Activated naive CD4-positive, alpha-beta T cell (primary cell): ENCODE measurements around the gene OR2A25.
"Not testable (repeated sequence)": the region's sequence is repeated elsewhere in the genome, so short reads cannot be mapped to it uniquely, and the experiment has no call there.

ENCODE experiments used
- DNase-seq, 4 experiments: peaks; one replicate each; lab custom pipeline; 2025; lab: John Stamatoyannopoulos, UW

OR2A25 gene, protein sequence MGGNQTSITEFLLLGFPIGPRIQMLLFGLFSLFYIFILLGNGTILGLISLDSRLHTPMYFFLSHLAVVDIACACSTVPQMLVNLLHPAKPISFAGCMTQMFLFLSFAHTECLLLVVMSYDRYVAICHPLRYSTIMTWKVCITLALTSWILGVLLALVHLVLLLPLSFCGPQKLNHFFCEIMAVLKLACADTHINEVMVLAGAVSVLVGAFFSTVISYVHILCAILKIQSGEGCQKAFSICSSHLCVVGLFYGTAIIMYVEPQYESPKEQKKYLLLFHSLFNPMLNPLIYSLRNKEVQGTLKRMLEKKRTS

DNA sequence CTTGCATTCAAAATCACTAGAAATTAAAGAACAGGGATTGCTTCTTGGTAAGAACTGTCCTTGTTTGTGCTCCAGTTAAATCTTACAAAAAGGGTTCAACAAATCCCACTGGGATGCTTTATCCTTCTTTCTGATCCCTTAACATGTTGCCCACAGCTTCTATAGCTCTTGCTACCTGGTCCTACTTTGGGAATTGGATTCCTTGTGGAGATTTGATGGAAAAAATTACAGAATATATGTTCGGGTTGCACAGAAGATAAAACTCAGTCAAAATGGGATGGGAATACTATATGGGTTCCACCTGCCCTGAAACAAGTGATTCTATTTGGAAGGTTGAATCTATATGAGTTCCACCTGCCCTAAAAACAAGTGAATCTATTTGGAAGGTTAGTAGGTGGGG is at the start of gene OR2A25:
TSS of gene OR2A25 (plus strand) at position 301 of the 400 bp plus-strand sequence. CDS start 4,409 bp downstream, outside the sequence.
- DNase-seq = no peak

DNA sequence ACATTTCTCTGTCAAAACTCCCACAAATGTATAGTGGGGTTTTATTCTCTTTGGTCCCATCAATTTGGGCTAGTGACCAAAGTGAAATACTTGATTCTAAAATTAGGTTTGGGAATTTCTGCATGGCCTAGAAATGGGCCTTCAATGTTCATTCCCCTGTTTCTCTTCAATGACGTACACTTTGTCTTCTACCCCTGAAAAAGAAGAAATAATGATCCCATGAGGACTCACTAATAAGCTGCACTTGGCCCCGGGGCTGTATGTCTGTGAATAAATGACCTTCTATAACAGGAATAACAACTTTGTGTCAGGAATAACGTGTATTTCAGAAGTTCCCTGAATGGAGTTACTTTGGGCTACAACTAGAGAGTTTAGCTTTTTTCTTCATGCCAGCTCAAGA is 49.3 kb upstream of the OR2A25 start:
- DNase-seq = no peak

DNA sequence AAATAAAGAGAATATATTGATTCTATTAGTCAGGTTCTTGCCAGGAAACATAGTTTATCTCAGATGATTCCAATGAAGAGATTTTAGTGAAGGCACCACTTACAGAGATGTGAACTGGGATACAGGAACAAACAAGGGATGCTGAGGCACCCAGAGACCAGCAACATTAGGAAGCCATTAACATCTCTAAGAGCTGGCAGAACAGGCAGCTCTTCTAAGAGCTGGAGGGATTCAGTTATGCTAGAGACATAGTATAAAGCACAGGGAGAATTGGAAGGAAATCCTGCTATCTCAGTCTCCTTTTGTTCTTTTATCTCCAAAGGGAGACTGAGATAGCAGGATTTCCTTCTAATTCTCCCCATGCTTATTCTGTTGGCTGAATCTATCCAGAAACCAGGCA is 47.4 kb upstream of the OR2A25 start:
- DNase-seq = no peak

DNA sequence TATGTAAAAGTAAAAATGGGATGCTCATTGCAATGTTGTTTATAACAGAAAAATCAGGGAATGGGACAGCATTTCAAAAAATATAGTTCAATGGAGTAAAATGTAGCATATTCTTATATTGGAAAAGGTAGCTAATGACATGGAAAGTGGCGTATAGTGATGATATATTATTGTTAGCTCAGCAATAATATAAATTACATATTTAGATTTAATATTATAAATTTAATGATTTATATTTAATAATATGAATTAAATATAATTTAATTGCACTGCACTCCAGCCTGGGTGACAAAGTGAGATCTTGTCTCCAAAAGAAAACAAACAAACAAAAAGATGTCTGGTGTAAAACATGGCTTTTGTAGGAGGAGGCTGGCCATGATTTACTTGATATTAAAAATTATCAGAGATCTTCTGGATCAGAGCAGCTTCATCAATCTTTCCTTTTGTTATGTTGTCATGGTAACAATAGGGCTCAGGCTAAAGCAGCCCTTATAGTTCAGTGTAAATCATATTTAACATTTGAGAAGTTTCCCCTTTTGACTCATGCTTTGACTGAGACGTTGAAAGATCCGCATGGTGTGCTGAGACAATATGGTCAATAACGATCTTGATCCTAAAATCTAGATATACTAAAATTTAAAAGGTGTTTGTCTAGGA is 46.3 kb upstream of the OR2A25 start:
- DNase-seq = no peak

DNA sequence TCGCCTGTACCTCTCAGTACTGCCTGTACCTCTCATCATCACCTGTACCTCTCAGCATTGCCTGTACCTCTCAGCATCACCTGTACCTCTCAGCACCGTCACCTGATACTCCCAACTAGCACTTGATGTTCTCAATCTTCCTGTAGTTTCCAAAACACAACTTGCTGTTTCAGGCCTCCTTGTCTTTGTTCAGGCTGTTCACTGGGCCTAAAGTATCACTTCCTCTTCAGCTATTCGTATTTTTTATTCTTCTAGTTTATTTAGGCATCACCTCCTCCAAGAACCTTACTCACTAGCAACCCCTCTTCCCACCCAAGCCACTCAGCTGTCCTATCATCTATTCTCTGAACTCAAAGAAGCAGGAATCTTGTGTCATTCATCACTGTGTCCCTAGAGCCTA is 45.4 kb upstream of the OR2A25 start:
- no peak for DNase-seq

DNA sequence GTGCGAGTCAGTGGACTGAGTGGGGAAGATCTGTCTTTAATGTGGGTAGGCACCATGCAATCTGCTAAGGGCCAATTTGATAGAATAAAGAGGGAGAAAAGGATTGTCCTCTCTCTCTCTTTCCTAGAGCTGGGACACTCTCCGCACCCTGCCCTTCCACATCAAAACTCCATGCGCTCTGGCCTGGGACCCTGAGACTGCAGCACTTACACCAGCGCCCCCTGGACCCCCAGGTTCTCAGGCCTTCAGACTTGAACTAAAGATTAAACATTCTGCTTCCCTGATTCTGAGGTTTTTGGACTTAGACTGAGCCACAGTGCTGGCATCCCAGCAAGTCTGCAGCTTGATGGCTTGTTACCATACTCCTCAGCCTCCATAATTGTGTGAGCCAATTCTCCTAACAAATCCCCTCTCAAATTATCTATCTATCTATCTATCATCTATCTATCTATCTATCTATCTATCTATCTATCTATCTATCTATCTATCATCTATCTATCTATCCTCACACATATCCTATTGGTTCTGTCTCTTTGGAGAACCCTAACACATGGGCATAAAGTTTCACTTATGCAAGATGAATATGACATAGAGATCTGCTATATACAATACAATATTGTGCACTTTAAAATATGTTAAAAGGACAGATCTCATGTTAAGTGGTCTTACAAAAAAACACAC is 43.3 kb upstream of the OR2A25 start:
- no peak for DNase-seq

DNA sequence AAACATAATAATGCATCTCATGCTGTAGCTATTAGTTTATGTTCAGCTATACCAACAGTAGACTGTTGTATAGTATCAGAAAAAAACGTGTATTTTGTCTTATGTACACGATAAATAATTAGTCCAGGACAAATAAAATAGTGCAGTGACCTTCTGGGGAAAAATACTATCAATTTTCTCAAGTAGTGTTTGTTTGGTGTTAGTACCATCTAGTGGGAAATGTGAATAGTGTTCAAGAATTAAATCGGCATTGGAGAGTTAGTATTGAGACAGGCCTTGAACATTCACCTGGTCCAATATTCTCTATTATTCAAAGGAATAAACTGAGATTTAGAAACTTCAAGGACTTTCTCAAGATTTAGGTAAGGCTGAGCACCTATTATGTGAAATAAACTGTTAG is 42.5 kb upstream of the OR2A25 start:
- DNase-seq = no peak

DNA sequence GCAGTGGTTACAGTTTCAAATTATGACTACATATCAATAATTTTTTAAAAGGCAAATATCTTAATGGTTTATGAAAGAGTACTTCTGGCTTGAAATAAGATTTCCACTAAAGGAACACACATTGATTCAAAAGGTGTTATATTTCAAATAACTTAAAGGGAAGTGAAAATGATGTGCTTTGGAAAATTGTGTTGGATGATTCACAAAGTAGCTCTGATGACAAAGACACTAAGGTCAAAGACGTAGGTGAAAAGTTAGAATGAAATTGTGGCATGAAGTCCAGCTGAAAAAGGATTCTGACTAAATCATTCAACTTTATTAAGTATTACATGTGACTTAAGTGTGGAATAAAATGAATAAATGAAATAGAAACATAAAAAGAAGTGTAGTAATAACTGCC is 41.6 kb upstream of the OR2A25 start:
- no peak for DNase-seq

DNA sequence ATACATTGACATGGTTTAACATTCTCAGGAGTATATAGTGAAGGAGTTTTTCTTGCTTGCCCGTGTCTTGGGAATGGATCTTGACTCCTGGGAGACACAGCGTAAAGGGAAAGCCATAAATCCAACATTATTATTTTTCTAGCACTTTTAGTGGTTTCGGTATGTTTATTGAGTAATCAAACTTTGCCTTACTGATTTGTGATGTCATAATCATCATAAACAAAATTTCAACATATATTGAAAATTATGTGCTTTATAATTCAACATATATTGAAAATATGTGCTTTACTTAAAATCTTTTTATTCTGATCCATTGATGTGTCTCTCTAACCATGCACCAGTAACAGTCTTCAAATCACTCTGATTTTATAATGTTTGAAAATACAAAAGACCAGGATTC is 41.1 kb upstream of the OR2A25 start:
- no peak for DNase-seq

DNA sequence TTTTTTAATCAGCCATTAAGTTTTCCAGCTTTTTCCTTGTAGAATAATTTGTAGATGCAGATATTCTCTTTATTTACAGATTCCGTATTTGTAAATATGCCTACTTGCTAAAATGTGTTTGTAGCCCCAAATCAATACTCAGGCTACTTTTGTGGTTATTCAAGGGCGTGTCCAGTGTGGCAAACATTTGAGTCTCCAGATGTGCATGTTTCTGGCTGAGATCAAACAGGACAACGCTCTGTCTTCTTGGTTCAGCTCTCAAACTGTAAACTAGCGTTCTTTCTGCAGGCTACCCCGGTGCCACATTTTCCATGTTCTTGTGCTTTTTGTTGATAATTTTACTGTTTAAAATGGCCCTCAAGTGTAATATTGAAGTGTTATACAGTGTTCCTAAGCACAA is 37.1 kb upstream of the OR2A25 start:
- DNase-seq = no peak

DNA sequence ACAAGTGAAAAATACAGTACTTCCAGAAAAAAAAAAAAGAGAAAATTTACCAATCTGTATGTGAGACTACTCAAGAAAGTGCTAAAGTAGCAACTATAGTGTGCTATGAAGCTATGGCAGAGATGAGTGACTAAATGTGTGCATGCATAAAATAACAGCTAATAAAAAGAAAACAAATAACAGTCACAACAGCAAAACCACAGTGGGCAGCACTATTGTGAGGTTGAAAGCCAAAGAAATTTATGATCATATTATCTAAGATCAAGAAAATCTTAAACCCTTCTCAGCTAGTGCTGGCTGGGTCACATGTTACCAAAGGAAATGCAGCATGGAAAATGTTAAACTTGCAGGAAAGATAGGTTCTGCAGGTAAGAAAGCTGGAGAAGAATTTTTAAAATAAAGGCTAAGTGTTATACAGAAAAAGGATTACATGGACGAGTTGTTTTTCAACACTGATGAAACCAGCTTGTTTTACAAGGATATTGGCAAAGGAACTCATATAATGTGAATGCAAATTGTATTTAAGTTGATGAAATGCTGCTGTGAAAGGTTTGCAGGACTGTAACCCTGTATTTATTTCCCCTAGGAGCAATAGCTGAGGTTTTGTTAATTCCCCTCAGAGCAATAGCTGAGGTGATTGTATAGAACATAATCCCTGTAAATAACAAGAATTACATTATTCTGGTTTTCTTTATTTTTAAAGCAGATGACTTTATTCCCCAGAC is 36.5 kb upstream of the OR2A25 start:
- no peak for DNase-seq

DNA sequence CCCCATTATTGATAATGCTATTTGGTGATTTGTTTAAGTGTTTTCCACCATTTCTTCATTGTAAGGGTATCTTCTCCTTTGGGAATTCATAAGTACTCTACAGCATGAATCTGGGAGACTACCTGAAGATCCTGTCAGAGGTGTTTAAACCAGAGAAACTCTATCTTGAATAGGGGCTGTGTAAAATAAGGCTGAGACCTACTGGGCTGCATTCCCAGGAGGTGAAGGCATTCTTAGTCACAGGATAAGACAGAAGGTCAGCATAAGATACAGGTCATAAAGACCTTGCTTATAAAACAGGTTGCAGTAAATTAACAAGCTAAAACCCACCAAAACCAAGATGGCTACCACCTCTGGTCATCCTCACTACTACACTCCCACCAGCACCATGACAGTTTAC is 34.2 kb upstream of the OR2A25 start:
- DNase-seq = no peak

DNA sequence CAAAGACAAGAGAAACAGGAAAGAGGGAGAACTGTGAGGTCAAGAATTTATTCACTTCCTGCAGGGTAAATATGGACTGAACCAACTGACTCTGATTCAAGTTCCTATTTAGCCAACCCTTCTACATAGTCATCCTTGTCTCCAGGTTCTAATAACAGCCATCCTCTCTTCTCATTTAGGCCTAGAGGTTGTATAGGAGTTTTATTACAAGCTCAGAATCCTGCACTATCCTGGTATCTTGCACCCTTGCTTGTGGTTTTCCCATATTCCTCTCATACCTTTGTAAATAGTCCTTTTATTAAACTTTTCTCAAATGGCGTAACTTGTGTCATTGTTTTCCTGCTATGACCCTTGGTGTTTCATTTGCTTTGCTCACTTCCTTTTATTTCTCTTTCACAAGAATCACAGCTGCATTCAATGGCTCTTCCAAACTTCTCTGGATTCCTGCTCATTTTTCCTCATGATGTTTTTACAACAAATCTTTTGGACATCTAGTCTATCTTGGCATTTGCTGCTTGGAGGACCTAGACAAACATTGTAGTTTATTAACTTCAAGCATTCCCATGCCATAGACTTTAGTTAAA is 33.2 kb upstream of the OR2A25 start:
- no peak for DNase-seq

DNA sequence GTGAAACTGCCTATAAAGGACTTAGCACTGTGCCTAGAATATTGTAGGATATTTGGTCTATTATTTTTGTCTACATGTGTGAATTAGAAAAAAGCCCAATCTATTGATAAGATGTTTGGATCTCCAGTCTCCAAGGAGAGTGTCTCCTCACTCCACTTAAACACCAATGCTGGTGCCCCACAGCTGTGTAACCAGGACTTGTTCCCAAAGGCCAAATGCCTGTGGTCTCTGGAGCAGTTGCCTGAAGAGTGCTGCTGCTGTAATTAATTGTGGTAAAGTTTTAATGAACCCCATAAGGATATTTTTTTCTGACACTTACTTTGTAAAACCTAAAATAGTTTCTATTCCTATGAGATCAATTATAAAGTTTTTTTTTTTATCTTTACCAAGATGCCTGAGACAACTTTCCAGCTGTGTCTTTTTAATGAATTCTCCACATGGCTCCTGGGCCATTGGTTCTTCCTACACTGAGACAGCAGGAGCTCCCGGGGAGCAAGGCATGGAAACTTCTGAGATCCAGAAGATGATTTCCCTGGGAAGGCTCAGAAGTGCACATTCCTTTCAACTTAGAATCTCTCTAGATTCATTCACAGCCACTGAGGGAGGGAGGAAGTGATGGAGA is 32.1 kb upstream of the OR2A25 start:
- no peak for DNase-seq

DNA sequence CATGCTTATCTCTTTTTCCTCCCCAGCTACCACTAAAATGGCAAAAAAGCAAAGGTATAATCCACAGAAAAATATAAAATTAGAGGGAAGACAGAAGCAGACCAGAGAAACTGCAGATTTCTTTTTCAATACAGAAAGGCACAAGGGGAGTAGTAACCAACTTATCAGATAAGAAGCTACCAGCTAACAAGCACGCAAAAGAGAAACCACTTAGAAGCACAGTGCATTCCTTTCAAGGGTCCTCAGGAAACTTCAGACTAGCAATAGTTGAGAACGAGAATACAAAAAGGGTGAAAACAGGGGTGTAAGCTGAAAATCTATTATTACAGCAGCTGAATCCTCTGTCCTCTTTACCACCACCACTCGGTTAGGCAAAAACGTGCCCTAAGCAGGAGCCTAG is 30.7 kb upstream of the OR2A25 start:
- no peak for DNase-seq

DNA sequence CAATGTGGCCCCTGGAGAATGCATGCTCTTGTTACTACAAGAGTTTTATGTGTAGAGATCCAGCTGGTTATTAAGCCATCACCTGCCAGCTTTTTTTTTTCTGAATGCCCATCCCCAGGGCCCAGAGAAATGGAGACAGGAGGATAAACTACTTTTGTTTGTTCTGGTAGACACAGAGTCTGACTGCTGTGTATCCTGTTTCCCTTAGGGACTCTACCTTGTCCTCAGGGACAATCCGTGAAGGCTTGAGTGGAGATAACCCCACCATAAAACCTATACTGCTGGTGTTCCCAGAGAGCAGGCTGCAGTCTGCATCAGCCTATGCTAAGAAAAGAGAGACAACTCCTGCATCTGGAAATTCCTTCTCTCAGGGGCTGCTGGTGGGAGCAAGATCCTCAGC is 21.0 kb upstream of the OR2A25 start, which contains the start of gene OR2A5:
TSS of gene OR2A5 (plus strand) at position 301 of the 400 bp plus-strand sequence. CDS start 1,454 bp downstream, outside the sequence.
- DNase-seq = no peak

DNA sequence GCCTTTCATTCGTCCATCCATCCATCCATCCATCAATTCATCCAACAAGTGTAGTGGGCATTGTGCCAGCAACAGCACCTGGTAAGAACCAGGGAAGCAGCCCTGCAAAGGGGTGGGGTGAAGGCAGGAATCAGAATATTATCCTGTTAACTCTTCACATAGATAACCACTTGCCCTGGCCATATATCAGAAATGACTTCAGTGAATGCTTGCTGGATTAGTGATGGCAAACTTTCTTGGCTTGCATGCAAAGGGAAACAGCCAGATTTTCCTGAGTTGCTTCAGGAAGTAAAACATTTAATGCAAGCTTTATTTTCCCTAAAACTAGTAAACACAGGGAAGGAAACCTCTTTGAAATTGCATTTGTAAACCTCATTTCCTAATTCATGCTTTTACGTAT is 20.1 kb upstream of the OR2A25 start:
- no peak for DNase-seq

DNA sequence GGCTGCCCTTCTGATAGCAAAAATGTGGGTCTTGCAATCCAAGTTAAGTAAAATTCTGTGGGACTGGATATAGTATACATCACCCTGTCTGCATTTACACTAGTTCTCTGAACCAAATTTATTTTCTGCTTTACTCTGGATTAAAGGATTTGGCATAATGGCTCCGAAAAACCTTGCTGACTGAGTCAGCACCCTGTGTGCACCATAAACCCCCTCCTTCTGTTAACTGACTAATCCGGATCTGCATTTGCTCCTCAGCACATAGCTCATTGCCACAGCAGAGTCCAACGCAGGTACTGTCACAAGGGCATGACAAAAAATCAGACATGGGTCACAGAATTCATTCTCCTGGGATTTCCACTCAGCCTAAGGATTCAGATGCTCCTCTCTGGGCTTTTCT is 19.5 kb upstream of the OR2A25 start:
- no peak for DNase-seq

DNA sequence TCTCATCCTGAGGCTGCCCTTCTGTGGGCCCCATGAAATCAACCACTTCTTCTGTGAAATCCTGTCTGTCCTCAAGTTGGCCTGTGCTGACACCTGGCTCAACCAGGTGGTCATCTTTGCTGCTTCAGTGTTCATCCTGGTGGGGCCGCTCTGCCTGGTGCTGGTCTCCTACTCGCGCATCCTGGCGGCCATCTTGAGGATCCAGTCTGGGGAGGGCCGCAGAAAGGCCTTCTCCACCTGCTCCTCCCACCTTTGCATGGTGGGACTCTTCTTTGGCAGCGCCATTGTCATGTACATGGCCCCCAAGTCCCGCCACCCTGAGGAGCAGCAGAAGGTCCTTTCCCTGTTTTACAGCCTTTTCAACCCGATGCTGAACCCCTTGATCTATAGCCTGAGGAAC is 18.7 kb upstream of the OR2A25 start:
- not testable (repeated sequence) for DNase-seq

DNA sequence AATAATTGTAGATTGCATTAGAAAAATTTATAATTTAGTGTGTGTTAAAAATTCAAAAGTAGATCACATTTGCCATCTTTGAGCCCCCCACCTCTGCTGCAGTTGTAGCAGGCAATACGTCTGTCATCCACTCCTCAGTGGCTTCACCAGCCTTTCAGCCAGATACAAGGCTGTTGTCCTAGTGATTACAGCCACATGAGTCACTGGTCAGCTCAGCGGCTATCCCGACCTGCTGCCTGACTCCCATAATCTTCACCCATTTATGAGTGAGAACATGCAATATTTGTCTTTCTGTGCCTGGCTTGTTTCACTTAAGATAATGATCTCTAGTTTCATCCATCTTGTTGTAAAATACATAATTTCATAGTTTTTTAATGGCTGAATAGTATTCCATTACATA is 11.7 kb upstream of the OR2A25 start:
- DNase-seq = no peak

DNA sequence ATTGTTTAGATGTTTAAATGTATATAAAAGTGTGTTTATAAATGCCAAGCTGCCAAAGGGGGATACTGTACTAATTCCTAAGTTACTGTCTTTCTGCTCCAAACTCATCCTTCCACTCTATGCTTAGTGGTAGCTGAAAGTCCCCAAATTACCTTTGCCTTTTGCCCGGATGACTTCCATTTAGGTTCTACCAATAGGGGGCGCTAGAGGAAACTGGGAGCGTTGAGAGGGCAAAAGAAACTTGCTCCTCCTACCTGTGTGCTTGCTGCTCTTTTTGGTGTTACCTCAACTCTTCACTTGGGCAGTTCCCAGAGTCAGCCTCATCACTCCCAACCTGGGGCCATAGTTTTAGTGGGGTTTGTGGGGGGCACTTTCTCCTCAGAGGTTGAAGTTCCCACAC is 5.9 kb upstream of the OR2A25 start:
- DNase-seq = no peak

DNA sequence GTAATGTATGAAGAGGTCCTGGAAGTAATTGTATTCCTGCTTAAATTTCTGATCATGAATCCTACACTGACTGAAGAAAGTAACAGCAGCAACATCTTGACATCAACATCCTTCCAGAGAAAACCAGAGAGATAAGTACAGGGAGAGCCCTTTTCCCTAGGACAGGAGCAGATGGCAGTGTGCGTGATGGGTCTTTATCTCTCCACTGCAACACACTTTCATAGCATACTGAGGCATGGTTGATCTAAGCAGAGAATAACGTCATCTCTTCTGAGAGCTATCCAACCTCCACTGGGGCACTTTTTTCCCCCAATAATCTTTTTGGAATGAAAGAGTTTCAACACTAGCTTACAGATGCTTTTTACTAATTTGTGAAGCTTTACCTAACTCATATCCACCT is 342 bp downstream of the OR2A25 start:
- DNase-seq = no peak
